Nephron (organoid): ENCODE data around the gene ABR.
A peak's percentile ranks its signal among the peaks of the same experiment; 100 is the strongest.
"Not testable (repeated sequence)": the region's sequence is repeated elsewhere in the genome, so short reads cannot be mapped to it uniquely, and the experiment has no call there.

Experiments
- H3K27ac Mint-ChIP-seq, 3 experiments: 2 replicates each; pipeline ENCODE4 v1.8.0; 2020; ENCODE audit warnings: mixed read lengths in 3 of 3, mild to moderate bottlenecking in 2 of 3, moderate library complexity in 1 of 3
- H3K27me3 Mint-ChIP-seq: 2 replicates; pipeline ENCODE4 v1.8.0; 2021; ENCODE audit warnings: low read depth, mild to moderate bottlenecking, moderate library complexity, mixed read lengths
- H3K36me3 Mint-ChIP-seq: 2 replicates; pipeline ENCODE4 v1.8.0; 2020; ENCODE audit warnings: low read depth, mixed read lengths
- H3K4me1 Mint-ChIP-seq: 2 replicates; pipeline ENCODE4 v1.8.0; 2020; ENCODE audit warnings: mixed read lengths
- H3K4me3 Mint-ChIP-seq, 3 experiments: 2 replicates each; pipeline ENCODE4 v1.8.0; 2020; ENCODE audit warnings: mild to moderate bottlenecking in 3 of 3, mixed read lengths in 3 of 3, moderate library complexity in 2 of 3
- H3K9me3 Mint-ChIP-seq: 2 replicates; pipeline ENCODE4 v1.8.0; 2020; ENCODE audit warnings: mixed read lengths
- CTCF ChIP-seq, 3 experiments: fragments of 200-600 bp; sonication (generic); IDR thresholded peaks; one replicate each; pipeline ENCODE4 v1.5.0; 2021; ENCODE audit warnings: antibody characterized with exemption in 3 of 3; ENCODE audit not compliant: unreplicated experiment in 3 of 3

ABR gene

GRCh38 chr17:1206026-1206777, 26.4 kb upstream of the ABR start:
- no peak for TF ChIP-seq CTCF (IDR thresholded peaks at IDR 0.05; ENCODE audit: unreplicated experiment in 3 of 3)
- Mint-ChIP-seq H3K27me3 (peaks cover 38% of the 10 kb centered on the region), H3K9me3 (no peaks in the 10 kb centered on the region), H3K4me1 (no peaks in the 10 kb centered on the region), H3K27ac (no peak overlapping the region), H3K4me3 (no peak overlapping the region), H3K36me3 (no peaks in the 10 kb centered on the region)

GRCh38 chr17:1203967-1204291, 24.1 kb upstream of the ABR start:
- H3K4me3 Mint-ChIP-seq, result peak overlapping the region; percentile 37 to 61 (median 60)
- no peaks in the 10 kb centered on the region for H3K36me3 Mint-ChIP-seq
- peaks cover 23% of the 10 kb centered on the region for H3K27me3 Mint-ChIP-seq
- no peak overlapping the region for H3K27ac Mint-ChIP-seq
- no peak for TF ChIP-seq CTCF (IDR thresholded peaks at IDR 0.05; ENCODE audit: unreplicated experiment in 3 of 3)
- H3K4me1 Mint-ChIP-seq, result no peaks in the 10 kb centered on the region
- H3K9me3 Mint-ChIP-seq, result no peaks in the 10 kb centered on the region

GRCh38 chr17:1203111-1203966, 23.6 kb upstream of the ABR start:
- no peaks in the 10 kb centered on the region for H3K36me3 Mint-ChIP-seq
- H3K9me3 Mint-ChIP-seq, result no peaks in the 10 kb centered on the region
- TF ChIP-seq CTCF (IDR thresholded peaks at IDR 0.05; ENCODE audit: unreplicated experiment in 3 of 3), result no peak
- peaks cover 23% of the 10 kb centered on the region for H3K27me3 Mint-ChIP-seq
- no peak overlapping the region for H3K27ac Mint-ChIP-seq
- H3K4me3 Mint-ChIP-seq, result peak overlapping the region in 2 of 3 experiments; percentile 55 to 70
- no peaks in the 10 kb centered on the region for H3K4me1 Mint-ChIP-seq

GRCh38 chr17:1202291-1202690, 22.5 kb upstream of the ABR start:
- Mint-ChIP-seq H3K4me3 (peak overlapping the region; percentile 19 to 35 (median 31)), H3K36me3 (no peaks in the 10 kb centered on the region), H3K27ac (no peak overlapping the region), H3K27me3 (peaks cover 23% of the 10 kb centered on the region), H3K4me1 (peaks cover 9% of the 10 kb centered on the region), H3K9me3 (no peaks in the 10 kb centered on the region)
- no peak for TF ChIP-seq CTCF (IDR thresholded peaks at IDR 0.05; ENCODE audit: unreplicated experiment in 3 of 3)

- no peak overlapping the region for H3K4me3 Mint-ChIP-seq
- no peaks in the 10 kb centered on the region for H3K36me3 Mint-ChIP-seq
- peaks cover 23% of the 10 kb centered on the region for H3K27me3 Mint-ChIP-seq
- no peak for TF ChIP-seq CTCF (IDR thresholded peaks at IDR 0.05; ENCODE audit: unreplicated experiment in 3 of 3)
- H3K4me1 Mint-ChIP-seq, result peaks cover 12% of the 10 kb centered on the region
- H3K27ac Mint-ChIP-seq, result no peak overlapping the region
- no peaks in the 10 kb centered on the region for H3K9me3 Mint-ChIP-seq
These were observed 21.4 kb upstream of the ABR start for GRCh38 chr17:1201132-1201702.

DNA sequence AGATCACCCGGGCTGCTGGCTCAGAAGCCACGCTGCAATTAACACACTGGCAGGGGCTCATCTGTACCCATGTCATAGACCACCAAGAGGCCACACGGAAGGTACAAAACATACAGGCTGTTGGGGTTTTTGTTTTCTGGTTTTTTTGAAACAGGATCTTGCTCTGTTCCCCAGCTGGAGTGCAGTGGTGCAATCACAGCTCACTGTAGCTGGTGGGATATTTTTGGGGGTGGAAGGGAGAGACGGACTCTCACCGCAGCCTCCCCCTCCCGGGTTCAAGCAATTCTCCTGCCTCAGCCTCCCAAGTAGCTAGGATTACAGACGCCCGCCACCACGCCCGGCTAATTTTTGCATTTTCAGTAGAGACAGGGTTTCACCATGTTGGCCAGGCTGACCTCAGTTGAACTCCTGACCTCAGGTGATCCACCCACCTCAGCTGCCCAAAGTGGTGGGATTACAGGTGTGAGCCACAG, 19.5 kb upstream of the ABR start:
- H3K27me3 Mint-ChIP-seq, result peaks cover 20% of the 10 kb centered on the region
- peaks cover 12% of the 10 kb centered on the region for H3K4me1 Mint-ChIP-seq
- not testable (repeated sequence) for H3K27ac Mint-ChIP-seq, H3K4me3 Mint-ChIP-seq, H3K9me3 Mint-ChIP-seq, H3K36me3 Mint-ChIP-seq
